MM.1S (cell line): ENCODE data around the gene HOXA6.

Source experiments
- DNase-seq: peaks from one replicate; pipeline ENCODE4 v3.0.0-alpha.2; 2015
- H2AFZ ChIP-seq: fragments of 300-600 bp; sonication (generic); 2 replicates; pipeline ENCODE4 v1.6.0; 2016; ENCODE audit warnings: antibody characterized with exemption, low read length
- H3F3A ChIP-seq: fragments of 300-600 bp; sonication (generic); 2 replicates; pipeline ENCODE4 v1.6.1; 2016; ENCODE audit warnings: mild to moderate bottlenecking, antibody characterized with exemption, low read length, moderate library complexity, mixed read lengths; ENCODE audit not compliant: insufficient read depth
- H3K27ac ChIP-seq: fragments of 300-600 bp; sonication (generic); 2 replicates; pipeline ENCODE4 v1.5.1; 2016; ENCODE audit warnings: mild to moderate bottlenecking, low read length
- H3K27me3 ChIP-seq: fragments of 300-600 bp; sonication (generic); replicated peaks from 2 replicates; pipeline ENCODE4 v1.6.0; 2016; ENCODE audit warnings: low read length; ENCODE audit not compliant: insufficient read depth
- H3K36me3 ChIP-seq: fragments of 300-600 bp; sonication (generic); replicated peaks from 2 replicates; pipeline ENCODE4 v1.6.1; 2016; ENCODE audit warnings: mild to moderate bottlenecking, low read length, mixed read lengths; ENCODE audit not compliant: insufficient read depth
- H3K4me1 ChIP-seq: fragments of 300-600 bp; sonication (generic); 2 replicates; pipeline ENCODE4 v1.6.1; 2016; ENCODE audit warnings: low read length, mixed read lengths
- H3K4me2 ChIP-seq: fragments of 300-600 bp; sonication (generic); 2 replicates; pipeline ENCODE4 v1.6.0; 2016; ENCODE audit warnings: low read depth, low read length
- H3K4me3 ChIP-seq: fragments of 300-600 bp; sonication (generic); 2 replicates; pipeline ENCODE4 v1.5.1; 2016; ENCODE audit warnings: low read length, mixed read lengths
- H3K79me2 ChIP-seq: fragments of 300-600 bp; sonication (generic); 2 replicates; pipeline ENCODE4 v1.6.1; 2016; ENCODE audit warnings: mixed run types, low read length, mixed read lengths
- H3K9ac ChIP-seq: fragments of 300-600 bp; sonication (generic); 2 replicates; pipeline ENCODE4 v1.6.1; 2016; ENCODE audit warnings: low read length, mixed read lengths
- H3K9me2 ChIP-seq: fragments of 300-600 bp; sonication (generic); replicated peaks from 2 replicates; pipeline ENCODE4 v1.6.1; 2016; ENCODE audit warnings: mild to moderate bottlenecking, low read length, mixed read lengths; ENCODE audit not compliant: insufficient read depth
- H3K9me3 ChIP-seq: fragments of 300-600 bp; sonication (generic); replicated peaks from 2 replicates; pipeline ENCODE4 v1.6.1; 2016; ENCODE audit warnings: mild to moderate bottlenecking, low read length, mixed read lengths; ENCODE audit not compliant: insufficient read depth
- H4K20me1 ChIP-seq: fragments of 300-600 bp; sonication (generic); 2 replicates; pipeline ENCODE4 v1.6.1; 2016; ENCODE audit warnings: mild to moderate bottlenecking, low read length, moderate library complexity, mixed read lengths; ENCODE audit not compliant: insufficient read depth
- EZH2 ChIP-seq: fragments of 300-600 bp; sonication (generic); optimal IDR thresholded peaks from 2 replicates; pipeline ENCODE3; 2017; ENCODE audit warnings: low read depth, mild to moderate bottlenecking, antibody characterized with exemption, low read length, mixed read lengths
- EZH2phosphoT487 ChIP-seq: fragments of 300-600 bp; sonication (generic); IDR thresholded peaks from 2 replicates; pipeline ENCODE4 v1.6.1; 2018; ENCODE audit warnings: antibody characterized with exemption, low read length
- TF ChIP-seq, protein P1 (sequence below): fragments of 300-600 bp; sonication (generic); IDR thresholded peaks from 2 replicates; pipeline ENCODE4 v1.5.1; 2016; ENCODE audit warnings: antibody characterized with exemption, low read length, mixed read lengths

The HOXA6 gene

DNA sequence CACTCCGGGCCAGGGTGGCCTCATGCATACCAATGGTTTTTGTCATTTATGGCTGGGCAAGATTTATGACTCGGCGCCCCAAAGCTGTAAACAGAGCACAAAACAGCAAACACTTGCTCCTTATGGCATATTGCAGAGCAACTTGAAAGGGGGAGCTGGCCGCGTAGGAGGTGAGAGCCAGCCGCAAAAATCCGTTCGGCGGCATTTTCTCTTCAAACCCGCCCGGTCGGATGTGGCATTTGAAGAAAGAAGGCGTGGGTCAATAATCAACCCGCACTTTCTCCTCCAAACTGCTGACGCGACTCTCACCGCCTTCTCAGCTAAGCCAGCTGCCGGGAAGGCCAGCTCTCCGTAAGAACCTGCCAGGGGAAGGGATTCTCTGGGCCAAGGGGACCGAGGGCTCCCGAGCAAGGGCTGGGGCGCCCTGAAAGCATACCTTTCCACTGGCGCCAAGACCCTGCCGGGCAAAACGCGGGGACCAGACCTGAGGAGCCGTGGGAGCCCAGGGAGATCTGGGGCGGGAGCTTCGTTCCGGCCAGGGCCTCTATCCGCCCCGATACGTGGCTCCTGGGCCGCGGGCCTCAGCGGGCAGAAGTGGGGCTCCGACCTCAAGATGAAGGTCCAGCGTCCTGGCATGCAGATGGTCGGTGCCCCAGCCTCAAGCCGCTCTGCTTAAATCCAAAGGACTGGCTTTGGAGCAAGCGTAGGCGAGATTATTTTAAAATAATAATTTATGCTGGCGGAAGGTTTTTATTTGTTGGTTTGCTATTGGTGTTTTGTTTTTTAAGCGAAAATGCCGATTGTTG is 32.1 kb downstream of the HOXA6 start:
- Histone ChIP-seq H3K27me3 (peaks cover 30% of the 10 kb centered on the region; the same call in 1 of the 2 replicates), H3F3A (no peaks in the 10 kb centered on the region), H3K4me3 (no peak overlapping the region), H2AFZ (no peak overlapping the region), H3K36me3 (no peaks in the 10 kb centered on the region), H3K9me2 (no peaks in the 10 kb centered on the region), H3K9ac (no peak overlapping the region), H3K4me1 (no peaks in the 10 kb centered on the region), H3K9me3 (no peaks in the 10 kb centered on the region), H4K20me1 (no peaks in the 10 kb centered on the region), H3K79me2 (no peaks in the 10 kb centered on the region), H3K4me2 (no peak overlapping the region), H3K27ac (no peak overlapping the region)
- no peak for DNase-seq
- TF ChIP-seq EZH2 (no peak), EZH2phosphoT487 (no peak)
- TF ChIP-seq, protein P1, sequence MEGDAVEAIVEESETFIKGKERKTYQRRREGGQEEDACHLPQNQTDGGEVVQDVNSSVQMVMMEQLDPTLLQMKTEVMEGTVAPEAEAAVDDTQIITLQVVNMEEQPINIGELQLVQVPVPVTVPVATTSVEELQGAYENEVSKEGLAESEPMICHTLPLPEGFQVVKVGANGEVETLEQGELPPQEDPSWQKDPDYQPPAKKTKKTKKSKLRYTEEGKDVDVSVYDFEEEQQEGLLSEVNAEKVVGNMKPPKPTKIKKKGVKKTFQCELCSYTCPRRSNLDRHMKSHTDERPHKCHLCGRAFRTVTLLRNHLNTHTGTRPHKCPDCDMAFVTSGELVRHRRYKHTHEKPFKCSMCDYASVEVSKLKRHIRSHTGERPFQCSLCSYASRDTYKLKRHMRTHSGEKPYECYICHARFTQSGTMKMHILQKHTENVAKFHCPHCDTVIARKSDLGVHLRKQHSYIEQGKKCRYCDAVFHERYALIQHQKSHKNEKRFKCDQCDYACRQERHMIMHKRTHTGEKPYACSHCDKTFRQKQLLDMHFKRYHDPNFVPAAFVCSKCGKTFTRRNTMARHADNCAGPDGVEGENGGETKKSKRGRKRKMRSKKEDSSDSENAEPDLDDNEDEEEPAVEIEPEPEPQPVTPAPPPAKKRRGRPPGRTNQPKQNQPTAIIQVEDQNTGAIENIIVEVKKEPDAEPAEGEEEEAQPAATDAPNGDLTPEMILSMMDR = no peak

DNA sequence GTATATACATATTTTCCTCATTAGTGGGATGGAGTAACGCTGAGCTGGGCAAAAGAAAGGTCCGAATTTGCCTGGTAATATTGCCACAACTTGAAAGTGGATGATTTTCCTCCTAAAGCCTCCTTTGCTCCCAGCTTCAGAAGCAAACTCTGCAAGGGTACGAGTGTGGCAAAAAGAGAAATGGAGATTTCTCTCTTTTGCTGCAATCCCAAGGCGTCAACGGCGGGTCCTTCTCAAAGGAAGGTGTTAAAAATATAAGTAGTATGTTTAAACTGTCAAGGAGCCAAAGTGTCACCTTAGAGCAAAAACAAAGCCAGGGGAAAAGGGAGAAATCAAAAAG is 32.7 kb downstream of the HOXA6 start:
- no peak for DNase-seq
- H3K27ac ChIP-seq = no peak overlapping the region
- H3F3A ChIP-seq = no peaks in the 10 kb centered on the region
- H3K79me2 ChIP-seq = no peaks in the 10 kb centered on the region
- no peaks in the 10 kb centered on the region for H4K20me1 ChIP-seq
- no peaks in the 10 kb centered on the region for H3K9me3 ChIP-seq
- TF ChIP-seq, protein P1 = no peak
- no peak for TF ChIP-seq EZH2phosphoT487
- TF ChIP-seq EZH2 = no peak
- H3K27me3 ChIP-seq = peaks cover 30% of the 10 kb centered on the region; the same call in 1 of the 2 replicates
- no peaks in the 10 kb centered on the region for H3K9me2 ChIP-seq
- H3K4me2 ChIP-seq = no peak overlapping the region
- H2AFZ ChIP-seq = no peak overlapping the region
- no peaks in the 10 kb centered on the region for H3K36me3 ChIP-seq
- no peak overlapping the region for H3K9ac ChIP-seq
- no peaks in the 10 kb centered on the region for H3K4me1 ChIP-seq
- H3K4me3 ChIP-seq = no peak overlapping the region

DNA sequence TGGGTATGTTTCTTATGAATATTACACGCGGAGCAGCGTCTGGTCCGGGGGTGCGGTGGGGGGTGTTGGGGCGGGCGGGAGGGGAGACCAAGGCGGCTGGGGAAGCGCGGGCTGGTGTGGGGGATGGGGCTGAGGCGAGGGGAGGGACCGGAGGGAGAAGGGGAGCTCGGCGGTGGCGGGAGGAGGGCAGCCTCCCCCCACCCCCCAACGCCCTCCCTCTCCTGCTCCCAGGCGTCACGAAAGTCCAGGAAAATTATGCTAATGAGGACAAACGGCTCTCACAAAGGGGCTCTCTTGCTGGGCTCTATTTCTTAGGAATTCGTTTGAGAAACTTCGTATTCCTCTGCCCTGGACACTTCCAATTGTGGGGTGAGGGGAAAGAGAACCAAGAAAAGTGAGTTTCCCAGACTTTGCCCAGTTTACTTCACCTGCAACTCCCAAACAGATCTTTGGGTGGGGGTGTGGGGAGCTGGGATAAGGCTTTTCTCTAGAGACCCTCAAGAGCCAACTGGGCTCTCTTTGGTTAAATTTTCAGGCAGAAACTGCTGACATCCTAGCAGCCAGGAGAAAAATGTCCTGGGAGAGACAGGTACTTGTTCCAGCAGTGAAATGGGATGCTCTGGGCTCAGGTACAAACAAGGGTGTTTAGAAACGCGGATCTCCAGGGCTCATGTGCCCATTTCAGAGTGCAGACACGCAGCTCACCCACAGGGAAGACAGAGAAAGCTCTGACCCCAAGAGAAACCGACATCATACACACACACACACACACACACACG is 33.4 kb downstream of the HOXA6 start:
- Histone ChIP-seq H3K27me3 (peaks cover 30% of the 10 kb centered on the region; the same call in 1 of the 2 replicates), H3K4me3 (no peak overlapping the region)

More for the DNA sequence above, 33.4 kb downstream of the HOXA6 start:
- no peaks in the 10 kb centered on the region for H3K4me1 ChIP-seq
- H3K9me3 ChIP-seq = no peaks in the 10 kb centered on the region
- no peak for DNase-seq
- H3K9ac ChIP-seq = no peak overlapping the region
- no peak overlapping the region for H3K4me2 ChIP-seq
- no peaks in the 10 kb centered on the region for H3K9me2 ChIP-seq
- H3K36me3 ChIP-seq = no peaks in the 10 kb centered on the region
- H3F3A ChIP-seq = no peaks in the 10 kb centered on the region
- no peaks in the 10 kb centered on the region for H4K20me1 ChIP-seq
- H3K27ac ChIP-seq = no peak overlapping the region
- H2AFZ ChIP-seq = no peak overlapping the region
- TF ChIP-seq EZH2phosphoT487 (no peak), EZH2 (no peak)
- TF ChIP-seq, protein P1 = no peak
- no peaks in the 10 kb centered on the region for H3K79me2 ChIP-seq
